HG03575 (cell line): ENCODE data around the gene RBM43.
A peak's percentile ranks its signal among the peaks of the same experiment; 100 is the strongest.

Source experiments
- ATAC-seq: cut with Tn5 transposase; IDR thresholded peaks from one replicate; pipeline ENCODE4 v1.9.1; 2021; ENCODE audit not compliant: unreplicated experiment, insufficient number of reproducible peaks, low FRiP score; ENCODE audit errors: extremely low read depth

The RBM43 gene

GRCh38 chr2:151271824-151272223, 10.2 kb upstream of the RBM43 start:
- ATAC-seq = no peak

- ATAC-seq = no peak
These were observed 8.3 kb upstream of the RBM43 start for GRCh38 chr2:151269798-151270568.

DNA sequence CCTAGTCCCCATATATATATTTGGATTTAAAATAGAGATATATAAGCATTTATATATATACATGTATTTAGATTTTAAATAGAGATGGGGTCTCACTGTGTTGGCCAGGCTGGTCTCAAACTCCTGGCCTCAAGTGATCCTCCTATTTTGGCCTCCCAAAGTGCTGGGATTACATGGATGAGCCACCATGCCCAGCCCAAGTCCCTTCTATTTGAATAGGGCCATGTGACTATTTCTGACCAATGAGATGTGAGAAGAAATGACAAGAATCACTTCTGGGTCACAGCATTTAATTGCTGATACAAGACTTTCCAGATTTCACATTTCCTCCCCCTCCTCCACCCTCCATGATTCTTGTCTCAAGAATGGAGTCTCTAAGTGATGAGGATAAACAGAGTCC, 6.4 kb upstream of the RBM43 start:
- ATAC-seq = no peak

- ATAC-seq = no peak
These were observed 5.9 kb upstream of the RBM43 start for GRCh38 chr2:151267537-151267936.

DNA sequence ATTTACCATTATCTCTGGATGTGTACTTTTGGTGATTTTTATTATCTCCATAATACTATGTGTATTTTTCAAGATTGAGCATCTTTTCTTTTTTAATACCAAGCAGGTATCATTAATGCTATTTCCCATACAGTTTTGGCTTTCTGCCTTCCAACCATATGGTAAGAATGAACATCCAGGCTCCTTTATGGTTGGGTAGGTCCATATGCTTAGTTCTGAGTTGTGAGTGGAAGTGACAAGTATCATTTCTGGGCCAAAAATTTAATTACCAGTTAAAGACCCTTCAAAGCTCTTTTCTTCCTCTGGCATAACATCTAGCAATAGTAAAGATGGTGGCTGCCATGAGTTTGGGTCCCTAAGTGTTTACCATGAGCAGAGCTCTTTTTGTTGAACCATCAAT, 4.3 kb upstream of the RBM43 start:
- no peak for ATAC-seq

DNA sequence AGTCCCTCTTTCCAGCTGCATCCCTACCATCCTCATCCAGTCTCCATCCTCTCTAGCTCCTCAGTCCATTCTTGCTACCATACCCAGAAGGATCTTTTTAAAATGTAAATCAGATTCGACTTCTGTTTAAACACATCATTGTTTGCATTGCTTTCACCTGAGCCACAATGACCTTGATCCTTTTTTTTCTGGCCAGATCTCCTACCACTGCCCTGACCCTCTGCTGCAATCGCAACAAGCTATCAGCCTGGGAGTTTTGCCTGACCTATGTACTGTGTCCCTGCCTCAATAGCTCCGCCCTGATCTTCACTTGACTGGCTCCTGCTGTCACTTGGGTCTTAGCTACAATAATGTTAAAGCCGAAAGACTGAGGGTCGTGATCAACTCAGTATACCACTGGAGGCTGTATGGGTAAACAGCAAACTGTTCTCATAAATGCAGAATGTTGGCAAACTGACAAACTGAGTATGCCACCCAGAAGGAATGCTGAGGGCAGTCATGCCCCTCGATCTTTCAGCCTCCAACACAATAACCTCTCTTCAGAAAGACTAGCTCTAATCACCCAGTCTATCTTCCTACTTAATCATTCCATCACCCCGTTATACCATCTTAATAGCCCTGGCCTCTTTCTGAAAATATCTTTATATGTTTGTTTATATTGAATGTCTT, 2.6 kb upstream of the RBM43 start:
- no peak for ATAC-seq

GRCh38 chr2:151262629-151263028, 966 bp upstream of the RBM43 start:
- no peak for ATAC-seq

DNA sequence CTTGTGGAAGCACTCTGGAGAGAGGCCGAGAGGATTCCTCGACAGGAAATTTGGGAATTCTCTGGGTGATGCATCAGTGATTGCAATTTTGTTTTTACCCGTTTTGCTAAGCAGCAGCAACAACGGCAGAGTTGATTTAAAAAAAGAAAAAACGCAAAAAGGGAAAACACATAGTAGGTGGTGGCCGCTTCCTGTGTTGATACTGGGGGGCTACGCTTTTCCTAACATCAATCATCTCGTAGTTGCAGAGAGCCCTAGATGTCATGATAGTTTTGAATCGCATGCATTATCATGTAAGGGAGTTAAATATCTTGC, 271 bp upstream of the RBM43 start:
- no peak for ATAC-seq

- no peak for ATAC-seq
These were observed 961 bp downstream of the RBM43 start for GRCh38 chr2:151260573-151261230.

DNA sequence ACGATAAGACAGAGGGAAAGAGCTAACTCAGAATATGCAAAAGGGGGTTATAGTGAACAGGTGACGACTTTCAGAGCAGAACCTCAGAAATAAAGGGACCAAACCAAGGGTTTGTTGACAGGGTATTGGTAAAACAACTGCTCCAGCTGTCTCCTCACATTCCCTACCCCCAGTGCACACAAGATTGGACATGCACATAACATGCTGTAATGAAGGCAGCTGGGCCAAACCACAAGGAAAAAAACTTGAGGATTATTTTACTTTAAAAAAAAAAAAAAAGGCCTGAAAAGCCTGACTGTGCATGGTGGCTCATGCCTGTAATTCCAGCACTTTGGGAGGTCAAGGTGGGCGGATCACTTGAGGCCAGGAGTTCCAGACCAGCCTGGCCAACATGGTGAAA, 3.5 kb downstream of the RBM43 start:
- no peak for ATAC-seq

DNA sequence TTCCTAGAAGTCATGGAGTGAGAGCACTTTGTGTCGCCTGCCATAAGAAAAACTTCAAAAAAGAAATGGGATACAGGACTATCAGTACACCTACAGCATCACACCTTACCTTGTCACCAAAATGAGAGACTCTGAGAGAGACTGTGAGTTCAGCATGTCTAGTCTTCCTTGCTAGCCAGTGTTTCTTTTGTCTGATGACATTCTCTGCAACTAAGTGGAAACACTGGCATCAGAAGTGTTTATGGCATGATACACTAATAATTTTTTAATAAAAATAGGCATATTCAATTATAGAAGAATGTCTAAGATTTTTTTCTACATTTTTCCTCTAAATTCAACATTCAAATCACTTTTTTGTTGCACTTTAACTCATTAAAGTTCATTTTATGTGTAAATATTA, 9.0 kb downstream of the RBM43 start:
- no peak for ATAC-seq

- no peak for ATAC-seq
These were observed 10.7 kb downstream of the RBM43 start for GRCh38 chr2:151251012-151251411.

DNA sequence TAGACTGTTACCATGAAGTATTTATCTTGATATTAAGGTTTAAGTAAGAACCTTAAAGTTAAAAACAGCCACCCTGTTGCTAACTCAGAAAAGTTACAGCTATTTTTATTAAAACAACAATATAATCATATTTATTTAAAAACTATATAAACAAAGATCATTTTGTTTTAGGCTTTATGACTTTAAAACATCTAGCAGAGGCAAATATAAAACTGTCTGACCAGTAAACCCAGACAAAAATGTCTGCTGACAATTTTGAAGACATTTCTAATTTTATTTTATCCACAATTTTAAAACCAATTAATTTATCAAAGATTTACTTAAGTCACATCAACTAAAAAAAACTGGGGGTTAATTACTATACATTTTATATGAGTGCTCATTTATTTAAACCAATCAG, 14.2 kb downstream of the RBM43 start:
- no peak for ATAC-seq

GRCh38 chr2:151246152-151246551, 15.5 kb downstream of the RBM43 start:
- ATAC-seq = no peak

GRCh38 chr2:151243468-151243867, 18.2 kb downstream of the RBM43 start:
- ATAC-seq = no peak

GRCh38 chr2:151241224-151241623, 20.4 kb downstream of the RBM43 start:
- ATAC-seq = no peak

- ATAC-seq = no peak
These were observed 21.2 kb downstream of the RBM43 start for GRCh38 chr2:151240433-151240832.

DNA sequence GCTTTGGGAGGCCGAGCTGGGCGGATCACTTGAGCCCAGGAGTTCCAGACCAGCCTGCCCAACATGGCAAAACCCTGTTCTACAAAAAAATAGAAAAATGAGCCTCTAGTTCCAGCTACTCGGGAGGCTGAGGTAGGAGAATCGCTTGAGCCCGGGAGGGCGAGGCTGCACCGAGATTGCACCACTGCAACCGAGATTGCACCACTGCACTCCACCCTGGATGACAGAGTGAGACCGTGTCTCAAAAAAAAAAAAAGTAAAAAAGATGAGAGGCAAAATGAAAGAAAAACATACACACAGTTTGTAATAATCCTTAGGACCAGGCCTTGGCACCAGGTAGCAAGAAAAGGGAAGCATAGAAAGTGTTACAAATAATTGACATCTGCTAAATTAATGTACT, 22.0 kb downstream of the RBM43 start:
- no peak for ATAC-seq

DNA sequence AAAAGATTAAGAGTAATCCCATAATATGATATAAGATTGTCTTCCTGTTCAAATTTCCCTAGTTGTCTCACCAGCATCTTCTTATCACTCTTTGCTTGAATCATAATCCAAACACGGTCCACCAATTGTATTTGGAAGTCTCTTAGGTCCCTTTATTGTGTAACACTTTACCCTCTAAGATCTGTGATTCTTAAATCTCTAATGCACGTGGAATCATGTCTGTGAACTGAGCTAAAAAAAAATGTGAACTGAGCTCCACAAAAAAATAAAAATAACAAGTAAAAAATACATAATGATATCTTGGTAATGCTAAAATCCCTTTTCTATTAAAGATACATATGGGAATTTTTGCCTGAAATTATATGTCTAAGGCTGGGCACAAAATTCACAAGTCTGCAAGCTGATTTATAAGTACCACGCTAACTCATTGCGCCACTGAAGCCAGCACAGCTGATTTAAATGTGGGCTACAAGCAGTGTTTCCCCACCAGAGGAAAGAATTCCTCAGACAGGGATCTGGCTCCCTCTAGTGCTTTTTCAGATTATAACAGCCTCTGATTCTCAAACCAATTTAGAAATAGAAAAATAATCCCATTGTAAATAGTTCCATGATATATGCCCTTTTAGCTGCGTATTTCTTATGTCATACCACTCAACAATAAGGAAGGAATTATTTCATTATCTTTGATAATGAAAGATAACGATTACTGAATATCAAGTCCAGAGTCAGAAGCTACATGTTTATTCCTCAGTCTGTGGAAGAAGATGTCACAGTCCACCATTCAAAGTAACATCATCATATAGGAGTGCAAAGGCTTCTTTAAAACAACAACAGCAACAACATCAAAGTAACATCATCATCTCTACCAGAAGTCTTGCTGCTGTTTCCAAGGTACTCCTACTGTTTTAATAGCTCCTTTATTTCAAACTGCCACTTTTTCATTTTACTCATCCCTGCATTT, 22.9 kb downstream of the RBM43 start:
- ATAC-seq = peak; percentile 78
